SK-N-SH treated with all-trans-retinoic acid at 6 μM for 48 hours (cell line): ENCODE measurements around the gene ARL15.

Experiments
- ATAC-seq: fragments of 200-7000 bp; cut with Tn5 transposase; 3 replicates; pipeline ENCODE4 v1.9.1; 2020; ENCODE audit warnings: mild to moderate bottlenecking, moderate library complexity
- ARNTL ChIP-seq: fragments of 450-650 bp; formaldehyde crosslinking; IDR thresholded peaks from 2 replicates; pipeline ENCODE4 v1.5.0; 2020; ENCODE audit warnings: low read depth, mild to moderate bottlenecking, moderate library complexity, borderline replicate concordance
- BACH2 ChIP-seq: fragments of 250-450 bp; sonication (Bioruptor Pico); IDR thresholded peaks from 2 replicates; pipeline ENCODE4 v1.9.0; 2021; ENCODE audit warnings: mild to moderate bottlenecking, borderline replicate concordance
- CREB5 ChIP-seq: fragments of 250-450 bp; sonication (Bioruptor Pico); IDR thresholded peaks from 2 replicates; pipeline ENCODE4 v1.5.1; 2020; ENCODE audit warnings: low read depth, mild to moderate bottlenecking, moderate library complexity
- CSDC2 ChIP-seq: fragments of 250-450 bp; sonication (Bioruptor Pico); IDR thresholded peaks from 2 replicates; pipeline ENCODE4 v1.5.0; 2020; ENCODE audit warnings: mild to moderate bottlenecking, moderate library complexity
- GLIS3 ChIP-seq: fragments of 250-450 bp; sonication (Bioruptor Pico); IDR thresholded peaks from 2 replicates; pipeline ENCODE4 v1.5.0; 2020; ENCODE audit warnings: mild to moderate bottlenecking, moderate library complexity
- OSR1 ChIP-seq: fragments of 250-450 bp; sonication (Bioruptor Pico); IDR thresholded peaks from 2 replicates; pipeline ENCODE4 v1.8.0; 2022; ENCODE audit warnings: moderate library complexity, mild to moderate bottlenecking, inconsistent platforms
- PATZ1 ChIP-seq: fragments of 250-450 bp; sonication (Bioruptor Pico); IDR thresholded peaks from 2 replicates; pipeline ENCODE4 v1.8.0; 2020; ENCODE audit warnings: mild to moderate bottlenecking, moderate library complexity, borderline replicate concordance
- PPARA ChIP-seq: fragments of 250-450 bp; sonication (Bioruptor Pico); IDR thresholded peaks from 2 replicates; pipeline ENCODE4 v1.5.0; 2020; ENCODE audit warnings: mild to moderate bottlenecking, borderline replicate concordance
- SNAI2 ChIP-seq: fragments of 250-450 bp; sonication (Bioruptor Pico); IDR thresholded peaks from 2 replicates; pipeline ENCODE4 v1.5.0; 2020; ENCODE audit warnings: mild to moderate bottlenecking, moderate library complexity
- TCF4 ChIP-seq: fragments of 250-450 bp; sonication (Bioruptor Pico); IDR thresholded peaks from 2 replicates; pipeline ENCODE4 v1.8.0; 2021; ENCODE audit warnings: mild to moderate bottlenecking, moderate library complexity, borderline replicate concordance
- TOX ChIP-seq: fragments of 250-450 bp; sonication (Bioruptor Pico); IDR thresholded peaks from 2 replicates; pipeline ENCODE4 v1.8.0; 2021; ENCODE audit warnings: mild to moderate bottlenecking, moderate library complexity, borderline replicate concordance
- ZC3H10 ChIP-seq: fragments of 250-450 bp; sonication (Bioruptor Pico); IDR thresholded peaks from 2 replicates; pipeline ENCODE4 v1.5.1; 2021; ENCODE audit warnings: mild to moderate bottlenecking, moderate library complexity
- ZFP3 ChIP-seq: fragments of 250-450 bp; sonication (Bioruptor Pico); IDR thresholded peaks from 2 replicates; pipeline ENCODE4 v1.5.0; 2020; ENCODE audit warnings: mild to moderate bottlenecking, moderate library complexity
- ZFP30 ChIP-seq: fragments of 450-650 bp; formaldehyde crosslinking; IDR thresholded peaks from 2 replicates; pipeline ENCODE4 v1.5.0; 2022; ENCODE audit warnings: mild to moderate bottlenecking, moderate library complexity
- ZNF565 ChIP-seq: fragments of 450-650 bp; formaldehyde crosslinking; conservative IDR thresholded peaks from 2 replicates; pipeline ENCODE4 v1.5.0; 2020; ENCODE audit warnings: low read depth, mild to moderate bottlenecking, moderate library complexity
- ZNF70 ChIP-seq: fragments of 450-650 bp; formaldehyde crosslinking; IDR thresholded peaks from 2 replicates; pipeline ENCODE4 v1.5.0; 2020; ENCODE audit warnings: mild to moderate bottlenecking, moderate library complexity
- ZNF8 ChIP-seq: fragments of 450-650 bp; formaldehyde crosslinking; IDR thresholded peaks from 2 replicates; pipeline ENCODE4 v1.5.0; 2020; ENCODE audit warnings: mild to moderate bottlenecking, moderate library complexity
- TF ChIP-seq, protein P1 (sequence below): fragments of 250-450 bp; sonication (Bioruptor Pico); IDR thresholded peaks from 2 replicates; pipeline ENCODE4 v1.5.1; 2021; ENCODE audit warnings: mild to moderate bottlenecking, moderate library complexity
- TF ChIP-seq, protein P2 (sequence below): fragments of 250-450 bp; sonication (Bioruptor Pico); IDR thresholded peaks from 2 replicates; pipeline ENCODE4 v1.8.0; 2021; ENCODE audit warnings: low read depth, mild to moderate bottlenecking, moderate library complexity, borderline replicate concordance

Gene ARL15

GRCh38 chr5:54115735-54116403, 194.5 kb downstream of the ARL15 start:
- no peak for TF ChIP-seq SNAI2 (CRISPR knock-in tag)
- no peak for TF ChIP-seq OSR1 (CRISPR knock-in tag)
- TF ChIP-seq PATZ1: no peak
- no peak for TF ChIP-seq PPARA (CRISPR knock-in tag)
- no peak for TF ChIP-seq CSDC2
- TF ChIP-seq TCF4 (CRISPR knock-in tag): no peak
- TF ChIP-seq, protein P1, sequence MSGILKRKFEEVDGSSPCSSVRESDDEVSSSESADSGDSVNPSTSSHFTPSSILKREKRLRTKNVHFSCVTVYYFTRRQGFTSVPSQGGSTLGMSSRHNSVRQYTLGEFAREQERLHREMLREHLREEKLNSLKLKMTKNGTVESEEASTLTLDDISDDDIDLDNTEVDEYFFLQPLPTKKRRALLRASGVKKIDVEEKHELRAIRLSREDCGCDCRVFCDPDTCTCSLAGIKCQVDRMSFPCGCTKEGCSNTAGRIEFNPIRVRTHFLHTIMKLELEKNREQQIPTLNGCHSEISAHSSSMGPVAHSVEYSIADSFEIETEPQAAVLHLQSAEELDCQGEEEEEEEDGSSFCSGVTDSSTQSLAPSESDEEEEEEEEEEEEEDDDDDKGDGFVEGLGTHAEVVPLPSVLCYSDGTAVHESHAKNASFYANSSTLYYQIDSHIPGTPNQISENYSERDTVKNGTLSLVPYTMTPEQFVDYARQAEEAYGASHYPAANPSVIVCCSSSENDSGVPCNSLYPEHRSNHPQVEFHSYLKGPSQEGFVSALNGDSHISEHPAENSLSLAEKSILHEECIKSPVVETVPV (CRISPR knock-in tag): no peak
- TF ChIP-seq ZFP30: no peak
- TF ChIP-seq BACH2: no peak
- no peak for TF ChIP-seq CREB5 (CRISPR knock-in tag)
- no peak for TF ChIP-seq TOX
- no peak for TF ChIP-seq ZNF8 (CRISPR knock-in tag)
- no peak for ATAC-seq

GRCh38 chr5:54113060-54113459, 197.3 kb downstream of the ARL15 start:
- no peak for ATAC-seq

More at GRCh38 chr5:54113060-54113459, 197.3 kb downstream of the ARL15 start:
- TF ChIP-seq, protein P2, sequence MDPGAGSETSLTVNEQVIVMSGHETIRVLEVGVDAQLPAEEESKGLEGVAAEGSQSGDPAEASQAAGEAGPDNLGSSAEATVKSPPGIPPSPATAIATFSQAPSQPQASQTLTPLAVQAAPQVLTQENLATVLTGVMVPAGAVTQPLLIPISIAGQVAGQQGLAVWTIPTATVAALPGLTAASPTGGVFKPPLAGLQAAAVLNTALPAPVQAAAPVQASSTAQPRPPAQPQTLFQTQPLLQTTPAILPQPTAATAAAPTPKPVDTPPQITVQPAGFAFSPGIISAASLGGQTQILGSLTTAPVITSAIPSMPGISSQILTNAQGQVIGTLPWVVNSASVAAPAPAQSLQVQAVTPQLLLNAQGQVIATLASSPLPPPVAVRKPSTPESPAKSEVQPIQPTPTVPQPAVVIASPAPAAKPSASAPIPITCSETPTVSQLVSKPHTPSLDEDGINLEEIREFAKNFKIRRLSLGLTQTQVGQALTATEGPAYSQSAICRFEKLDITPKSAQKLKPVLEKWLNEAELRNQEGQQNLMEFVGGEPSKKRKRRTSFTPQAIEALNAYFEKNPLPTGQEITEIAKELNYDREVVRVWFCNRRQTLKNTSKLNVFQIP (CRISPR knock-in tag): no peak
- TF ChIP-seq PATZ1 (no peak), ZNF565 (CRISPR knock-in tag) (no peak), CSDC2 (no peak), SNAI2 (CRISPR knock-in tag) (no peak), ZFP30 (no peak), ARNTL (CRISPR knock-in tag) (no peak), GLIS3 (CRISPR knock-in tag) (no peak), TOX (no peak), TCF4 (CRISPR knock-in tag) (no peak), ZC3H10 (CRISPR knock-in tag) (no peak), ZFP3 (no peak), ZNF70 (no peak), CREB5 (CRISPR knock-in tag) (no peak), PPARA (CRISPR knock-in tag) (no peak), OSR1 (CRISPR knock-in tag) (no peak)
- TF ChIP-seq, protein P1 (CRISPR knock-in tag): no peak
- TF ChIP-seq, all 23 proteins: peak for 0
